Activated CD4-positive, alpha-beta T cell treated with anti-CD3 and anti-CD28 coated beads for 36 hours (primary cell): Measurements from ENCODE around the gene MYOF. TPM values are rescaled to one million over a fixed set of nuclear protein-coding genes. Genes with fewer than 3 reads are reported as not detected.
"Not testable (repeated sequence)": the region's sequence is repeated elsewhere in the genome, so short reads cannot be mapped to it uniquely, and the experiment has no call there.

Experiments
- ATAC-seq: fragments of 200-7000 bp; cut with Tn5 transposase; one replicate; pipeline ENCODE4 v1.10.0; 2021; ENCODE audit warnings: mild to moderate bottlenecking, moderate library complexity
- CTCF ChIA-PET: fragments of 350-600 bp; sonication (Branson Sonifier 250); formaldehyde crosslinking; loops from one replicate; lab custom pipeline; 2021; ENCODE audit warnings: antibody characterized with exemption; lab: Charles Lee
- POLR2A ChIA-PET: fragments of 350-600 bp; sonication (Branson Sonifier 250); formaldehyde crosslinking; loops from one replicate; lab custom pipeline; 2021; ENCODE audit warnings: antibody characterized with exemption, inconsistent platforms; lab: Charles Lee
- DNase-seq: peaks from one replicate; pipeline ENCODE4 v3.0.0-alpha.2; 2020
- H3K27ac Mint-ChIP-seq: one replicate; pipeline ENCODE4 v1.8.0; 2021; ENCODE audit warnings: mixed read lengths
- H3K27me3 Mint-ChIP-seq: one replicate; pipeline ENCODE4 v1.8.0; 2021; ENCODE audit warnings: mixed read lengths
- H3K36me3 Mint-ChIP-seq: one replicate; pipeline ENCODE4 v1.8.0; 2021; ENCODE audit warnings: low read depth, mixed read lengths
- H3K4me1 Mint-ChIP-seq: one replicate; pipeline ENCODE4 v1.8.0; 2021; ENCODE audit warnings: mixed read lengths
- H3K4me3 Mint-ChIP-seq: one replicate; pipeline ENCODE4 v1.8.0; 2021; ENCODE audit warnings: mild to moderate bottlenecking, moderate library complexity, mixed read lengths
- H3K9me3 Mint-ChIP-seq: one replicate; pipeline ENCODE4 v1.8.0; 2021; ENCODE audit warnings: low read depth, mixed read lengths
- intact Hi-C, 2 experiments: fragments of 100-400 bp; cut with DNase I in 1 of 2; cut with micrococcal nuclease in 1 of 2; formaldehyde crosslinking; loops; one replicate each; pipeline versions ENCODE4 v1.14.2 to v1.15.1; 2022 to 2024; cut with DNase I, micrococcal nuclease
- total RNA-seq, 2 experiments: library from RNA; stranded (reverse); gene quantifications; one replicate each; pipeline ENCODE4 v1.2.3, GENCODE V29; 2021

MYOF gene
- total RNA-seq, 2 experiments from 2014 or later = 37.8 to 40.0 TPM

GRCh38 chr10:93299606-93300287 lies 182.4 kb downstream of the MYOF start:
- DNase-seq (no peak), ATAC-seq (no peak)
- Mint-ChIP-seq H3K4me1 (no peaks in the 10 kb centered on the region), H3K27me3 (peaks cover 4% of the 10 kb centered on the region), H3K36me3 (no peaks in the 10 kb centered on the region), H3K4me3 (no peak overlapping the region), H3K9me3 (no peaks in the 10 kb centered on the region), H3K27ac (no peak overlapping the region)
- ChIA-PET CTCF (no interaction called here), POLR2A (no interaction called here)
- intact Hi-C loops = no loop called here

GRCh38 chr10:93299195-93299594 lies 182.9 kb downstream of the MYOF start:
- POLR2A ChIA-PET = no interaction called here
- Mint-ChIP-seq H3K4me1 (no peaks in the 10 kb centered on the region), H3K36me3 (no peaks in the 10 kb centered on the region), H3K4me3 (no peak overlapping the region), H3K9me3 (no peaks in the 10 kb centered on the region), H3K27me3 (peaks cover 4% of the 10 kb centered on the region), H3K27ac (no peak overlapping the region)
- intact Hi-C loops = no loop called here
- no peak for ATAC-seq
- CTCF ChIA-PET = no interaction called here
- no peak for DNase-seq

- no peak for ATAC-seq
- ChIA-PET CTCF (interaction anchor here (0.6 to 2.0 kb wide), 4 partner anchors 23 to 180 kb away, joined by 3 to 10 read pairs (median 3); no protein-coding TSS in a partner anchor), POLR2A (no interaction called here)
- intact Hi-C loops = no loop called here
- Mint-ChIP-seq H3K4me3 (no peak overlapping the region), H3K4me1 (peaks cover 2% of the 10 kb centered on the region), H3K9me3 (no peaks in the 10 kb centered on the region), H3K27me3 (peaks cover 4% of the 10 kb centered on the region), H3K27ac (no peak overlapping the region), H3K36me3 (no peaks in the 10 kb centered on the region)
- DNase-seq = no peak
Observed at GRCh38 chr10:93296151-93296550, 186.0 kb downstream of the MYOF start.

- Mint-ChIP-seq H3K4me3 (no peak overlapping the region), H3K36me3 (no peaks in the 10 kb centered on the region), H3K9me3 (no peaks in the 10 kb centered on the region), H3K4me1 (peaks cover 2% of the 10 kb centered on the region), H3K27ac (no peak overlapping the region), H3K27me3 (peaks cover 2% of the 10 kb centered on the region)
- ChIA-PET CTCF (no interaction called here), POLR2A (no interaction called here)
- intact Hi-C loops = no loop called here
- DNase-seq = no peak
- ATAC-seq = peak; percentile 64
Observed at GRCh38 chr10:93293999-93294398, 188.1 kb downstream of the MYOF start.

- intact Hi-C loops = no loop called here
Observed at GRCh38 chr10:93290661-93291354, 191.3 kb downstream of the MYOF start.

GRCh38 chr10:93288679-93289634 lies 193.2 kb downstream of the MYOF start:
- intact Hi-C loops = loop anchor here (1.0 to 10.0 kb wide), 8 partner anchors 62 to 404 kb away; no protein-coding TSS in a partner anchor
- Mint-ChIP-seq H3K9me3 (no peaks in the 10 kb centered on the region), H3K27me3 (peaks cover 2% of the 10 kb centered on the region), H3K4me3 (no peak overlapping the region), H3K36me3 (no peaks in the 10 kb centered on the region), H3K4me1 (peaks cover 2% of the 10 kb centered on the region), H3K27ac (no peak overlapping the region)
- DNase-seq (peak; percentile 71), ATAC-seq (no peak)
- CTCF ChIA-PET = interaction anchor here (1.0 to 1.6 kb wide), 4 partner anchors 22 to 323 kb away, joined by 3 to 6 read pairs (median 4); no protein-coding TSS in a partner anchor
- POLR2A ChIA-PET = no interaction called here

More at GRCh38 chr10:93290661-93291354, 191.3 kb downstream of the MYOF start:
- Mint-ChIP-seq H3K4me3 (no peak overlapping the region), H3K36me3 (no peaks in the 10 kb centered on the region), H3K27me3 (peaks cover 2% of the 10 kb centered on the region), H3K4me1 (peaks cover 2% of the 10 kb centered on the region), H3K9me3 (no peaks in the 10 kb centered on the region), H3K27ac (no peak overlapping the region)
- ATAC-seq = no peak
- no peak for DNase-seq
- ChIA-PET POLR2A (interaction anchor here (0.5 to 0.7 kb wide), 2 partner anchors 37 to 150 kb away, joined by 3 read pairs; no protein-coding TSS in a partner anchor), CTCF (interaction anchor here (0.5 to 2.5 kb wide), 13 partner anchors 9 to 333 kb away, joined by 3 to 8 read pairs (median 3); no protein-coding TSS in a partner anchor)

- Mint-ChIP-seq H3K27ac (no peak overlapping the region), H3K27me3 (peaks cover 2% of the 10 kb centered on the region), H3K4me3 (no peak overlapping the region), H3K4me1 (no peaks in the 10 kb centered on the region), H3K36me3 (no peaks in the 10 kb centered on the region), H3K9me3 (no peaks in the 10 kb centered on the region)
- no peak for DNase-seq
- intact Hi-C loops = loop anchor here (2.0 to 10.0 kb wide), 5 partner anchors 63 to 403 kb away; no protein-coding TSS in a partner anchor
- no peak for ATAC-seq
- CTCF ChIA-PET = interaction anchor here (1.0 to 1.3 kb wide), 3 partner anchors 32 to 172 kb away, joined by 3 to 4 read pairs (median 3); no protein-coding TSS in a partner anchor
- POLR2A ChIA-PET = no interaction called here
Observed at GRCh38 chr10:93287775-93288174, 194.4 kb downstream of the MYOF start.

- H3K27me3 Mint-ChIP-seq, H3K4me1 Mint-ChIP-seq, H3K27ac Mint-ChIP-seq, DNase-seq, H3K36me3 Mint-ChIP-seq, H3K9me3 Mint-ChIP-seq, ATAC-seq, POLR2A ChIA-PET, H3K4me3 Mint-ChIP-seq: not testable (repeated sequence)
- CTCF ChIA-PET = interaction anchor here (1.6 kb wide), 1 partner anchor 86 kb away, joined by 4 read pairs; no protein-coding TSS in a partner anchor
- intact Hi-C loops = loop anchor here in 1 of 2 experiments (10.0 kb wide), 1 partner anchor 399 kb away; no protein-coding TSS in a partner anchor
Observed at GRCh38 chr10:93284246-93284645, 197.9 kb downstream of the MYOF start.

- ChIA-PET POLR2A (no interaction called here), CTCF (interaction anchor here (0.6 to 1.0 kb wide), 2 partner anchors 9 to 62 kb away, joined by 4 read pairs; no protein-coding TSS in a partner anchor)
- Mint-ChIP-seq H3K9me3 (no peaks in the 10 kb centered on the region), H3K27ac (no peak overlapping the region), H3K4me1 (no peaks in the 10 kb centered on the region), H3K27me3 (no peaks in the 10 kb centered on the region), H3K4me3 (no peak overlapping the region), H3K36me3 (no peaks in the 10 kb centered on the region)
- DNase-seq = no peak
- intact Hi-C loops = loop anchor here in 1 of 2 experiments (10.0 kb wide), 1 partner anchor 397 kb away; no protein-coding TSS in a partner anchor
- ATAC-seq = no peak
Observed at GRCh38 chr10:93281367-93281720, 200.8 kb downstream of the MYOF start.

- POLR2A ChIA-PET = no interaction called here
- CTCF ChIA-PET = interaction anchor here (0.6 to 1.0 kb wide), 3 partner anchors 9 to 63 kb away, joined by 3 to 4 read pairs (median 4); no protein-coding TSS in a partner anchor
Observed at GRCh38 chr10:93280699-93281366, 201.3 kb downstream of the MYOF start.

More at GRCh38 chr10:93280699-93281366, 201.3 kb downstream of the MYOF start:
- Mint-ChIP-seq H3K36me3 (no peaks in the 10 kb centered on the region), H3K4me3 (no peak overlapping the region), H3K4me1 (no peaks in the 10 kb centered on the region), H3K9me3 (no peaks in the 10 kb centered on the region), H3K27ac (no peak overlapping the region), H3K27me3 (no peaks in the 10 kb centered on the region)
- ATAC-seq (no peak), DNase-seq (no peak)
- intact Hi-C loops = loop anchor here in 1 of 2 experiments (10.0 kb wide), 1 partner anchor 396 kb away; no protein-coding TSS in a partner anchor
